ENCODE data around the gene PDS5B.
"Not testable (repeated sequence)": the region's sequence is repeated elsewhere in the genome, so short reads cannot be mapped to it uniquely, and the experiment has no call there.

PDS5B gene

GRCh38 chr13:32695602-32696250 lies 109.5 kb downstream of the PDS5B start:
- TF ChIP-seq CTCF (IDR thresholded peaks at IDR 0.05; ENCODE audit: borderline replicate concordance, control extremely low read depth, extremely low read depth, insufficient read depth, missing control alignments) = no peak
- no peak for DNase-seq (ENCODE audit: low spot score)
- in situ Hi-C loops (cut with MboI; ENCODE audit: low sequenced_read_pairs, unreplicated experiment) = no loop called here

GRCh38 chr13:32707471-32707870 lies 121.2 kb downstream of the PDS5B start:
- no peak for DNase-seq (ENCODE audit: low spot score)
- in situ Hi-C loops (cut with MboI; ENCODE audit: low sequenced_read_pairs, unreplicated experiment) = no loop called here
- TF ChIP-seq CTCF (IDR thresholded peaks at IDR 0.05; ENCODE audit: borderline replicate concordance, control extremely low read depth, extremely low read depth, insufficient read depth, missing control alignments) = no peak

GRCh38 chr13:32713397-32713796 lies 127.1 kb downstream of the PDS5B start:
- no peak for TF ChIP-seq CTCF (IDR thresholded peaks at IDR 0.05; ENCODE audit: borderline replicate concordance, control extremely low read depth, extremely low read depth, insufficient read depth, missing control alignments)
- no peak for DNase-seq (ENCODE audit: low spot score)
- in situ Hi-C loops (cut with MboI; ENCODE audit: low sequenced_read_pairs, unreplicated experiment) = no loop called here

- in situ Hi-C loops (cut with MboI; ENCODE audit: low sequenced_read_pairs, unreplicated experiment); DNase-seq (ENCODE audit: low spot score): not testable (repeated sequence)
Observed at GRCh38 chr13:32716201-32716600, 129.9 kb downstream of the PDS5B start.

- DNase-seq (ENCODE audit: low spot score) = no peak
- TF ChIP-seq CTCF (IDR thresholded peaks at IDR 0.05; ENCODE audit: borderline replicate concordance, control extremely low read depth, extremely low read depth, insufficient read depth, missing control alignments) = no peak
- in situ Hi-C loops (cut with MboI; ENCODE audit: low sequenced_read_pairs, unreplicated experiment) = no loop called here
Observed at GRCh38 chr13:32720026-32720425, 133.8 kb downstream of the PDS5B start.

GRCh38 chr13:32721131-32722034 lies 135.1 kb downstream of the PDS5B start:
- in situ Hi-C loops (cut with MboI; ENCODE audit: low sequenced_read_pairs, unreplicated experiment); DNase-seq (ENCODE audit: low spot score): not testable (repeated sequence)

- no peak for DNase-seq (ENCODE audit: low spot score)
- no peak for TF ChIP-seq CTCF (IDR thresholded peaks at IDR 0.05; ENCODE audit: borderline replicate concordance, control extremely low read depth, extremely low read depth, insufficient read depth, missing control alignments)
Observed at GRCh38 chr13:32722340-32722739, 136.1 kb downstream of the PDS5B start.

More at GRCh38 chr13:32722340-32722739, 136.1 kb downstream of the PDS5B start:
- in situ Hi-C loops (cut with MboI; ENCODE audit: low sequenced_read_pairs, unreplicated experiment) = no loop called here
